ENCODE results near the gene NTN5.
"Not testable (repeated sequence)": the region's sequence is repeated elsewhere in the genome, so short reads cannot be mapped to it uniquely, and the experiment has no call there.

The NTN5 gene

DNA sequence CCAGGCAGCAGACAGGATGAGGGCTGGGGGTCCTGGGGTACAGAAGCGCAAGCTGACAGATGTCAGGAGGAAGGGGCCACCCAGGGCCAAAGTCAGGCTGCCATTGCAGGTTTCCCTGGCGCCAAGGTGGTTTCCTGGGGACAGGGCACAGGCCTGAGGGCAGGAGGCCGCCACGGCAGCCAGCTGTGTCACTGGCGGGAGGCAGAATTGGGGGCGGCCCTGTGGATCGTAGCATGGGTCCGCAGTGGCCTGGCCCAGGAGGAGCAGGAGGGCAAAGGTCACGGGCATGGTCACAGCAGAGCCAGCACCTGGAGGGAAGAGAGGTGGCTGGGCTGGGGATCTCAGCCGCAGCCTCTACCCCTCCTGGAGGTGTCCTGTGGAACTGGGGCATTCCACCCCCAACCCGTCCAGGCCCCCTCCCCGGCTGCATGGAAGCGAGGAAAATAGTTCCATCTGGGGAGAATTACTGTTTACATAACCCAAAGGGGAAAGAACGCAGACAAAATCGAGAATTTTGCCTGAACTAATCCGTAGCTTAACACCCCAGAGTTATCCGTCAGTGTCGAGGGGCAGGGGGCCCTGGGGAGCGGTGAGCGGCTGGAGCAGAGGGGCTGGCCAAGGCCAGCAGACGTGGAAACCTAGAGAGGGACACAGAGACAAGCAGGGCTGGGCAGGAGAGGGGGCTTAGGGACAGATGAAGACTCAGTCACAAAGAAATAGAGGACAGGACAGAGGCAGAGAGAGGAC, 1.9 kb downstream of the NTN5 start:
- DNase-seq: no peak

DNA sequence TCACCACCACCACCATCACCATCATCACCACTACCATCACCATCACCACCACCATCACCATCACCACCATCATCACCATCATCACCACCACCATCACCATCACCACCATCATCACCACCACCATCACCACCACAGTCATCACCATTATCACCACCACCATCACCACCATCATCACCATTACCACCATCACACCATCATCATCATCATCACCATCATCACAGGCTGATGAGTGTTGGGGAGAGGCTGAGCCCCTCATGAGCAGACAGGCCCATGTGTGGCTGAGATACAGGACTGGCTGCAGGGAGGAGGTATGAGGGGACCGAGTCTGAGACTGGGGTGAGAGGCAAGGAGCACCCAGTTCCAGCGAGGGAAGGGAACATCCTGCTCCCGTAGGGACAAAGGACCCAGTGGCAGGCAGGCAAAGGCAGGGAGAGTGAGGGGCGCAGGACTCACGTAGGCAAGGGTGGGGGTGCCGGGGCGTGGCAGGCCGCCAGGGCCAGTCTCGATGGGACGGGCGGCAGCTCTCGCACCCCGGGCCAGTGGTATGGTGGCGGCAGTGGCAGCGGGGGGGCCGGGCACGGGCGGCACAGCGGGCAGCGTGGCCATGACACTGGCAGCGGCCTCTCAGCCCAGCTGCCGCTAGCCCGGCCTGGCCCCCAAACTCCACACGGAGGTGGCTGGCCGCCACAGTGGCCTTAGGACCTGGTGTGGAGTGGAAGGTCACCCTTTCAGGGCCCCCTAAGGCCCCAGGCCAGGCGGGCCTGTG, 2.7 kb downstream of the NTN5 start:
- no peak for DNase-seq

DNA sequence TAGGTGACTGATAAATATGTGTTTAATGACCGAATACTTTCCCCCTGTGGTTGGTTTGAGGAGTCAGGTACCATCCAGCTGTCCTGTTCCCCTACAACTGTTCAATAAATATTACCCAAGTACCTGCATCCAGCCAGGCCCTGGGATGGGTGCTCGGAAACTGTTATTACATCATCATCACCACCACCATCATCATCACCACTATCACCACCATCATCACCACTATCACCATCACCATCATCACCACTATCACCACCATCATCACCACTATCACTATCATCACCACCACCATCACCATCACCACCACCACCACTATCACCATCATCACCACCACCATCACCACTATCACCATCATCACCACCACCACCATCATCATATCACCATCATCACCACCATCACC, 4.1 kb downstream of the NTN5 start:
- no peak for DNase-seq

DNA sequence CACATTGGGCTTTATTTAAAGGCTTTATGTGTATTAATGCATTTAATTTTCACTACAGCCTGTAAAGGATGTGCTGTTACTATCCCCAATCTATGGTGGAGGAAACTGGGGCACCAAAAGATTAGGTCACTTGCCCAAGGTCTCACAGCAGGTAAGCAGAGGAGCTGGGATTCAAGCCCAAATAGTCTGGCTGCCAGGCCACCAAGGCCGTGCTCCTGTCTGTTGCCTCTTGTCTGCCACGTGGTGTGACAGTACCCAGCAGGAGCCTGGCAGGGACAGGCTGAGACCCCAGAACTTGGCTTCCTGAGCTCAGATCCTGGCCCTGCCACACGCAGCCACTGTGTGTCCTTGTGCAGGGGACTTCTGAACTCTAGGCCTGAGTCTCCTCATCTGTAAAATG, 4.5 kb downstream of the NTN5 start:
- DNase-seq: no peak

DNA sequence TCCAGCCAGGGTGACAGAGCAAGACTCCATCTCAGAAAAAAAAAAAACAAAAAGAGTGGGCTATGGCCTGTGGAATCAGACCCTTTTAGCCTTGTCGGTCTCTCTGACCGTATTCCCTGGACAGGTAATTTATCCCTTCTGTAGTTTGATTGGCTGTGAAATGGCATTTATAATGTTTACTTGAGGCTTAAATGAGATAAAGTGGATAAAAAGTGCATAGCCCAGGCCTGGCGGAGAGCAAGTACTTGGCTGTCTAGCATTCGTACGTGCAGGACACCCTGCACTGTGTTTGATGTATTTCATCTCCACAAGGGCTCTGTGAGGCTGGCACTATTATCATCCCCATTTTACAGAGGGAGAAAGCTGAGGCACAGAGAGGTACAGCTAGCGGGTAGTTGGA, 7.0 kb downstream of the NTN5 start:
- no peak for DNase-seq

DNA sequence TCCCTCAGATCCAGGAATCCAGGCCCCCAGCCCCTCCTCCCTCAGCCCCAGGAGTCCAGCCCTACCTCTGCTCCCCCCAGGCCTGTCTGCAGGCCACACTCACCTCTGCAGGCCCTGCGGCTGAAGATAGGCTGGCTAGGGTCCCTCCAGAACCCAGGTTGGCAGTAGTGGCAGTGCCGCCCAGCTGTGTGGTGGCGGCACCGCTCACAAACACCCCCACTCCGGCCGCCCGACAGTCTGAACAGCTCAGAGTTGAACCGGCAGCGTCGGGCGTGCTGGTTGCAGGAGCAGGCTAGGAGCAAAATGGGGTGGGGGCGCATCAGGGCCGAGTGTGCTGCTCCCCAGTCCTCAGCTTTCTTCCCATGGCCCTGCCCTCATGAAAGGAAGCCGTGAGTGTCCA, 8.3 kb downstream of the NTN5 start:
- no peak for DNase-seq

DNA sequence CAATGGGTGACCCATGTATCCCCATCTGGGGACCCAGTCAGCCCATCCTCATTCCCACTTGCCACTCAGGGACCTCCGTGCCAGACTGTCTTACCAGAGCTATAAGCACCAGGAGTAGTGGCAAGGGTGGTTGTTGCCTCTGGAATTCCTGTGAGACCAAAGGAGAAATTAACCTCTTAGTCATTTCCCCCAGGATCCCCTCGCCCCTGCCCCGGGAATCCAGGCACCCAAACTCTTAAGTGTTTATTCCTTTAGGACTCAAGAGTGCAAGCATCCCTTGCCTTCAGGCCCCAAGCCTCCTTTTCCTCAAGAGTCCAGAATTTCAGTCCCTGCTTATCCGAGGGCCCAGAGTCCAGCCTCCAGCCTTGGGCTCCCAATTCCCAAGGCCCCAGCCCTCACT, 9.2 kb downstream of the NTN5 start:
- DNase-seq: no peak

DNA sequence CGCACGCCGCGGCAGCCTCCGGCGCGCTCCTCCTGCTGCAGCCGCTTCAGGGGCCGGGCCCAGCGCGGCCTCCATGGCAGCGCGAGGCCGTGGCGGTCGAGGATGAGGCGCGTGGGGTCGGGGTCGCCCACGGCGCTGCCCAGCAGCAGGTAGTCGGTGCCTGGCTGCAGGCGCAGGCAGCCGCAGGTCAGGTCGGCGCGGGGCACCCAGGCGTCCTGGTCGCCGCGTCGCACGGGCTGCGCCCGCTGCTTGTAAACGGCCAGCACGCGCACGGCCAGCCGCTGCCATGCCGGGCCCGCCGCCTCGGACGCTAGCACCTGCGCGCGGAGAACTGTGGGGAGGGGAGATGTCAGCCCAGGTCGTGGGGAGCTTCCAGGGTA, 11.1 kb downstream of the NTN5 start:
- DNase-seq: no peak

DNA sequence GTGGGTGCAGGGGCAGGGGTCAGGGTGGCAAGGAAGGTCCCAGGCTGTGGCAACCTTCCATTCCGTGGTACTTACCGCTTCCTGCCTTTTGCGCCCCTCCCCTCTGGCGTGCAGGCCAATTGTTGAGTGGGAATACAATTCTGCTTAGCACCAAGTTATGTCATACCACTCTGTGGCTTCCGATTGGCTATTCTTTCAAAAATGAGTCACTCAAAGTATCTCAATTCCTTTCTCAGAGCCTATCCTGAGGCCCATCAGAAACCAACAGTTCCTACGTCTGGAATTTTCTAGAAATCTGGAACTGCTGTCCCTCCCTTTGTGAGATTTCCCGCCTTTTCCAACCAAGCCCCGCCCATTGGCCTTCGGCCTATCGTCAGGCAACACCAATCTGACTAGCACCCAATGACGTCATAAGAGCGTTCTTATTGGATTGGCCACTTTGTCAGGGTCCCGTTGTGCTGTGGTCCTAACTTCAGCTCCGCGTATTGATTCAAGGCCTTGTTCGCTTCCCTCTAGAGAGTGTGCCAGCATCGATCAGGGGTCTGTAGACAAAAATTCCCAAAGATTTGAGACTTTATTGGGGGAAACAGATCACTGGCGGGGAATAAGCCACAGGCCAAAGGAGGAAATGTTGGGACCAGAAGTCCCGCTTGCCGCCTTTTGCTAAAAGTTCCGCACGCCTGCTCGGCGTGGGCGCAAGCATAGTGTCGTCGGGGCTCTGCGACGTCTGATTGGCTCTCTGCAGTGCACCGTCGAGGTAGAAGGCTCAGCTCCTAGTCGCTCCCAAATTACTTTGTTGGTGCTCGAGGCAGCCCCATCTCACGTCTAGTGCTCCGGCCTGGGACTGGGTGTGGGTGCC, 11.7 kb downstream of the NTN5 start:
- DNase-seq: peak in 55 of 58 donors; percentile 8 to 88 (median 60)

DNA sequence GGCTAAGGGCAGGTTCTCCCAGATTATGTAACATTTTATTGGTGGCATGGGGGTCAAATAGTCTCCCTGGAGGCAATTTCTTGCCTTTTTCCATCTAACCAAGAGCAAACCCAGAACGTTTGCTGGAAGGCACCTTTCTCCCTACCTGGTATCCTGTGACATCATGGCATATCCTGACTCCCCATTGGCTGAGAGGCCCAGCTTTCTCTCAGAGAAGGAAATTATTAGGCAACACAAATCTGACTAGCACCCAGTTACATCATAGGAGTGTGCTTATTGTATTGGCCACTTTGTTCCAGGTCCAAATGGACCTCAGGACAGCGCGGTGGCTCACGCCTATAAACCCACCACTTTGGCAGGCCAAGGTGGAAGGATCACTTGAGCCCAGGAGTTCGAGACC, 13.0 kb downstream of the NTN5 start:
- peak in 14 of 58 donors; percentile 3 to 59 (median 18) for DNase-seq

DNA sequence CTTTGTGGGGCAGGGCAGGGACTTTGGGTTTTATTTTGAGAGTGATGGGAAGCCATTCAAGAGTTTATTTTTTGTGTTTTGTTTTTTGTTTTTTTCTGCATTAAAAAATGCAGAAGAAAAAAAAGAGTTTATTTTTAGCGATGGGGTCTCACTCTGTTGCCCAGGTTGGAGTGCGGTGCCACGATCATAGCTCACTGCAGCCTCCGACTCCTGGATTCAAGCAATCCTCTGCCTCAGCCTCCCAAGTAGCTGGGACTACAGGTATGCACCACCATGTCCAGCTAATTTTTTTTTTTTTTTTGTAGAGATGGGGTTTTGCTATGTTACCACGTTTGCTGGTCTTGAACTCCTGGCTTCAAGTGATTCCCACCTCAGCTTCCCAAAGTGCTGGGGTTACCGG, 14.3 kb downstream of the NTN5 start:
- DNase-seq: no peak

DNA sequence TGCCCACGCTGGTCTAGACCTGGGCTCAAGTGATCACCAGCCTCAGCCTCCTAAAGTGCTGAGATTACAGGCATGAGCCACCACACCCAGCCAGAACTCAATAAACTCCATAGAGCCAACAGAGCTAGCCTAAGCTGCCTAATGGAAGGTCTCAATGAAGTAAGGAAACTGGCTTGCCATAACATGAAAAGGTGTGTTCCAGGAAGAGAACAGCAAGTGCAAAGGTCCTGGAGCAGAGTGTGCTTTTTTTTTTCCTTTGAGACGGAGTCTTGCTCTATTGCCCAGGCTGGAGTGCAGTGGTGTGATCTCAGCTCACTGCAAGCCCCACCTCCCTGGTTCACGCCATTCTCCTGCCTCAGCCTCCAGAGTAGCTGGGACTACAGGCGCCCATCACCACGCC, 15.0 kb downstream of the NTN5 start:
- DNase-seq: not testable (repeated sequence)

DNA sequence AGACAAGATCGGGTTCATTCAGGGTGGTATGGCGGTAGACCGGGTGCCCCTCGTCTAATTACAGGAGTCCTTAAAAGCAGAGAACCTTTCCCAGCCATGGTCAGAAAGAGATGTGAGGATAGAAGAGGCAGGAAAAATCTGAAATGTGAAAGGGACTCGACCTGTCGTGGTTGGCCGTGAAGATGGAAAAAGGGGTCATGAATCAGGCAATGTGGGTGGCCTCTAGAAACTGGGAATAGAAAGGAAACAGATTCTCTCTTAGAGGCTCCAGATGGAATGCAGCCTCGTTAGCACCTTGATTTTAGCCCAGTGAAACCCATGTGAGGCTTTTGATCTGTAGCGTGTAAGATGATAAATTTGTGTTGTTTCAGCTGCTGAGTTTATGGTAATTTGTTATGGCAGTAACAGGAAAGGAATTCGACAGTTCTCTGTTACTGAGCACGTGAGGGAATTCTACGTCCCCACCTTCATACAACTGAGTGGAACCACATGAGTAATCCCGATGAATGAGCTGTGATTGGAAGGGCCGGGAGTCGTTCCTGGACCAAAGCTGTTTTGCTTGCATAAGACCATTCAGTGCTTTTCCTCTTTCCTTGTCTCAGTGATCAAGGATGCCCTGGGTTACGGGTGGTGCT, 15.9 kb downstream of the NTN5 start:
- DNase-seq: peak in 3 of 58 donors; percentile 16 to 32 (median 27)

DNA sequence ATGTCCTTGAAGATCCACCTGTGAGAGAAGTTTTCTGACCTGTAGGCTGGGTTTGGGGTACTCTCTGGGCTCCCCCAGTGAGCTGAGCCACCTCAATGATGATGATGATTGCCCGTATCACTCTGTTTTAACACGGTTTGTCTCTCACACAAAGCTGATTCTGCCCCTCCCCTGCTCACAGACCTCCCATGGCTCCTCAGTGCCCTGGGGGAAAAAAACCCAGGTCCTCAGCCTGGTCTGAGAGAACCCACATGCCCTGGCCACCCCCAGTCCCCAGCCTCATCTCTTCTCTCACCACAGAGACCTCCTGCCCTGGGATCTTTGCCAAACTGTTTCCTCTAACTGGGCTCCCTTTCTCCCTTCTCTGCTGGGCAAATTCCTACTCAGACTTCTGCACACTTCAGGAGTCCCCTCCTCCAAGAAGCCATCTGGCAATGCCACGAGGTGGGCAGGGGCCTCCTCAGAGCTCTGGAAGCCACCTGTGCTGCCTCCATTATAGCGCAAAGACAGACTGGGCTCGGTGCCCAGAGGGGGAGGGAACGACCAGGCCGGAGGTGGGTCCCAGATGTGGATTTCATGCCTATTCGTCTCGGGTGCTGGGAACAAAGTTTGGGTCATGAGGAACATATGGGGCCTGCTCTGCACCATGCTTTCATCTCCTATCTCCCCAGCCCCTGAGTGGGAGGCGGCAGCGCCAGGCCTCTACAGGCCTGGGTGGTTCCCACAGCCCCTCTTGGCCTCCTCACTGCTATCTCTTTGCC, 18.3 kb downstream of the NTN5 start:
- DNase-seq: peak in 1 of 58 donors; percentile 18

DNA sequence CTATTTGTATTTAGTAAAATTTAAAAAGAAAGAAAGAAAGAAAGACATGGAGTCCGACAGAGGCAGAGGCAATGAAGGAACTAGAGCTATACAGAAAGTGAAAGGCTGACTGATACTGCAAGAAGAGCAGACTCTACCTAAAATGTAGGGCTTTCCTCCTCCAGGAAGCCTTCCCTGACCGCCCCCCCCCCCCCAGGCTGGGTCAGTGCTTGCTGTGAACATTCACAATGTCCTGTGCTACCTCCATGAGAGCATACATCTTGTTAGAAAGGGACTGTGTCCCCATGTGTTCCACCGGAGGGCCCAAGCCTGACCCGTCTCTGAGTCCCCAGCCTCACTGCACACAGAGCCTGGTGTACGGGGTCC, 21.2 kb downstream of the NTN5 start:
- DNase-seq: no peak

DNA sequence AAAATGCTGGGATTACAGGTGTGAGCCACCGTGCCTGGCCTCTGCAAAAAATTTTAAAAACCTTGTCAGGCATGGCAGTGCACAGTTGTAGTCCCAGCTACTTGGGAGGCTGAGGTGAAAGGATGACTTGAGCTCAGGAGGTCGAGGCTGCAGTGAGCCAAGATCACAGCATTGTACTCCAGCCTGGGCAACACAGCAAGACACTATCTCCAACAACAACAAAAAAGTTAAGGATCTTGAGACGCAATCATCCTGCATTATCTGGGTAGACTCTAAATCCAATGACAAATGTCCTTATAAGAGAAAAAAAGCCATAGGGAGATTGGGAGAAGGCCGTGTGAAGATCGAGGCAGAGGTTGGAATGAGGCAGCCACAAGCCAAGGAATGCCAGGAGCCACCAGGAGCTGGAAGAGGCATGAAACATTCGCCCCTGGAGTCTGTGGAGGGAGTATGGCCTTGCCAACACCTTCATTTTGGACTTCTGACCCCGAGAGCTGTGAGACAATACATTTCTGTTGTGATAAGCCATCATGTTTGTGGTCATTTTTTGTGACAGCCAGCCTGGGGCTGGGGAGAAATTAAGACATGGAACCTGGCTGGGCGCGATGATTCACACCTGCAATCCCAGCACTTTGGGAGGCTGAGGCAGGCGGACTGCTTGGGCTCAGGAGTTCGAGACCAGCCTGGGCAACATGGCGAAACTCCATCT, 21.7 kb downstream of the NTN5 start:
- no peak for DNase-seq

DNA sequence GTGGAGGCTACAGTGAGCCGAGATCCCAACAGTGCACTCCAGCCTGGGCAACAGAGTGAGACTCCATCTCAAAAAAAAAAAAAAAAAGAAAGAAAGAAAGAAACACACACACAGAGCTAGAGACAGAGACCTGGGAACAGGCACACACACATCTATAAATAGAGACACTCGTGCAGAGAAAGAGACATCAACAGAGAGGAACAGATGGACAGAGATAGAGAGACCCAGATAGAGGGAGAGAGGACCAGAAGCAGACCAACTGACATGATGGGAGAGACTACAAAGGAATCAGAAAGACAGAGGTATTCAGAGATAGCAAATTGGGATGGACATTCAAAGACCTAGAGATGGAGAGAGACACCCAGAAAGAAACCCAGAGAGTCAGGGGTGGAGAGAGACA, 24.7 kb downstream of the NTN5 start:
- no peak for DNase-seq

DNA sequence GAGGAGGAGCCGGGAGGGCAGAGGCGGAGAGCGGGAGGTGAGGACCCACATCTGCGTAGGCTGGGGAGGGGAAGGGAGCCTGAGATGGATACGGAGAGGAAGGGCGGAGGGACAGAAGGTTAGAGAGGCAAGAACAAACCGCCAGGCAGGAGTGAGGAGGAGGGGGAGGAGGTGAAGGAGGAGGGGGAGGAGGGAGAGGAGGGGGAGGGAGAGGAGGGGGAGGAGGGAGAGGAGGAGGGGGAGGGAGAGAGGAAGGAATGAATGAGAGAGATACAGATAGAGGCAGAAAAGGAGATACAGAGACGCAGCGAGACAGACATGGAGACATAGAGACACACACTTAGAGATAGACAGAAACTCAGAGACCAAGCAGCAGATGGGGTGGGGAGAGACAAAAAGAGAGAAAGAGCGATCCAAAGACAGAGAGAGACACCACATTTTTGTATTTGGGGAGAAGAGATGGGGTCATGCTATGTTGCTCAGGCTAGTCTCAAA, 26.0 kb downstream of the NTN5 start:
- DNase-seq: no peak

DNA sequence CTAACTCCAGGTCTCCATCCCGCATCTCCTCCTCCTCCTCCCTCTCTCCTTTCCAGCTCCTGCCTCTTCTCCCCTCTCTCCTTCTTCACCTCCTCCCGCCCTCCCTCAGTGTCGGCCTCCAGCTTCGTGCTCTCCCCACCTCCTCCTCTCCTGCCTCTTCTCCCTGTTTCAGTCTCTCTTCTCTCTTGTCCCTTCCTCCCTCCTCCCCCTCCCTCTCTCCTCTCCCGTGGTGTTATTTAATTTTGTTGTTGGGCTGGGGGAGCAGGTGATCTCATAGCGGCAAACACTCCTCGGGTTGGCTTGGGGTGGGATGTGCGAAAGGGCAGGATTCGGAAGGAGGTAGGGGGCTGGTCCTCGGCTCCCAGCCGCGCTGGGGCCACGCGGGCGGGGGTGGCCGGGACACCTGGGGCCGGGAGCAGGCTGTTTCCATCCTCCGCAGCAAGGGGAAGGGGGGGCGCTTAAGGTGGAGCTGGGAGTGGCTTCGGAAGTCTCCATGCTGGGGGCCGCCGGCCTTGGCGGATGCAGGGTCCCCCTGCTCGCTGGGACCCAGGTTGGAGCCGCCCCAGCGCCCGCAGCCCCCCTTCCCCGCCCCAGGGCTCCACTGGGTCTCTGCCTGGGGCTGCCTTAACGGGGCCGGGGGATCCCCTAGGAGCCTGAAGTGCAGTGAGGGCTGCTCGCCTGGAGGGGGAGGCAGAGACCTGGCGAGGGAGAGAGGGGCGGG, 26.7 kb downstream of the NTN5 start, which contains the start of gene CA11:
TSS of gene CA11 (minus strand) at position 187 of the 721 bp plus-strand sequence. CDS start 555 bp downstream, outside the sequence.
- DNase-seq: peak; percentile 57 to 96 (median 86)

Data from anterior cingulate cortex (tissue), 58 donors.